Panc1 (cell line): ENCODE results near the gene ATP5MG. TPM values are rescaled to one million over a fixed set of nuclear protein-coding genes. Genes with fewer than 3 reads are reported as not detected.

Experiments
- ATAC-seq: fragments of 200-7000 bp; cut with Tn5 transposase; 2 replicates; pipeline ENCODE4 v1.9.1; 2020; ENCODE audit warnings: mild to moderate bottlenecking, moderate library complexity
- BruUV-seq: library from RNA; stranded (reverse); fragments of 400-500 nt; replicated peaks from 2 replicates; lab custom pipeline; 2021; lab: Mats Ljungman, UMichigan
- CTCF ChIA-PET: fragments of 300-600 bp; sonication (Branson Sonifier 250); formaldehyde crosslinking; loops from one replicate; lab custom pipeline; 2022; ENCODE audit warnings: antibody characterized with exemption; lab: Charles Lee
- POLR2A ChIA-PET: fragments of 300-600 bp; sonication (Branson Sonifier 250); formaldehyde crosslinking; loops from one replicate; lab custom pipeline; 2022; ENCODE audit warnings: antibody characterized with exemption; lab: Charles Lee
- DNase-seq: peaks from one replicate; pipeline ENCODE4 v3.0.0-alpha.2; 2010; ENCODE audit warnings: low read depth, low spot score
- H3K27ac ChIP-seq: 2 replicates; pipeline ENCODE4 v1.5.1; 2011; ENCODE audit warnings: mild to moderate bottlenecking, low read length, inconsistent platforms
- H3K27me3 ChIP-seq: fragments of 200-500 bp; sonication (Bioruptor generic); 2 replicates; pipeline ENCODE4 v1.6.0; 2014; ENCODE audit warnings: low read length, inconsistent platforms; ENCODE audit not compliant: control insufficient read depth, insufficient read depth
- H3K36me3 ChIP-seq: fragments of 200-500 bp; sonication (Bioruptor generic); 2 replicates; pipeline ENCODE4 v1.5.1; 2014; ENCODE audit warnings: inconsistent platforms, mild to moderate bottlenecking, low read length, moderate library complexity; ENCODE audit not compliant: control insufficient read depth, insufficient read depth
- H3K4me1 ChIP-seq: 2 replicates; pipeline ENCODE4 v1.5.1; 2011; ENCODE audit warnings: inconsistent platforms, mild to moderate bottlenecking, low read length, moderate library complexity; ENCODE audit not compliant: control insufficient read depth, insufficient read depth
- H3K4me3 ChIP-seq, 2 experiments: 2 replicates each; pipeline ENCODE4 v1.5.1; 2011 to 2012; ENCODE audit warnings: low read depth in 2 of 2, low read length in 2 of 2, mild to moderate bottlenecking in 2 of 2, inconsistent platforms in 1 of 2, moderate library complexity in 1 of 2
- H3K9me3 ChIP-seq: fragments of 200-500 bp; sonication (Bioruptor generic); 2 replicates; pipeline ENCODE4 v1.5.1; 2014; ENCODE audit warnings: low read depth, mild to moderate bottlenecking, inconsistent platforms, low read length, moderate library complexity; ENCODE audit not compliant: control insufficient read depth, insufficient read depth
- CTCF ChIP-seq: fragments of 450-650 bp; IDR thresholded peaks from 2 replicates; pipeline ENCODE4 v1.5.1; 2017; ENCODE audit warnings: mild to moderate bottlenecking
- POLR2AphosphoS5 ChIP-seq: IDR thresholded peaks from 2 replicates; pipeline ENCODE4 v1.6.1; 2012; ENCODE audit warnings: mild to moderate bottlenecking, low read depth, low read length, moderate library complexity
- REST ChIP-seq, 2 experiments: IDR thresholded peaks; 2 replicates each; pipeline ENCODE4 v1.6.1; 2011 to 2012; ENCODE audit warnings: low read depth in 2 of 2, control low read depth in 1 of 2, low read length in 1 of 2, mild to moderate bottlenecking in 1 of 2, moderate library complexity in 1 of 2; ENCODE audit not compliant: insufficient read depth in 1 of 2
- SIN3A ChIP-seq: IDR thresholded peaks from 2 replicates; pipeline ENCODE4 v1.6.1; 2012; ENCODE audit warnings: low read depth, mild to moderate bottlenecking, low read length, moderate library complexity, borderline replicate concordance; ENCODE audit not compliant: insufficient read depth
- TCF7L2 ChIP-seq: IDR thresholded peaks from 2 replicates; pipeline ENCODE4 v1.6.1; 2011; ENCODE audit warnings: mild to moderate bottlenecking, low read depth, low read length, inconsistent platforms
- in situ Hi-C: cut with HindIII; loops from 2 replicates; pipeline ENCODE4 v1.10.0; 2016; ENCODE audit warnings: low sequenced_read_pairs, low pct_unique_long_range_greater_than_20kb
- intact Hi-C: fragments of 100-400 bp; cut with micrococcal nuclease; formaldehyde crosslinking; loops from one replicate; pipeline ENCODE4 v1.10.0; 2022; ENCODE audit not compliant: unreplicated experiment
- total RNA-seq: library from RNA; stranded (reverse); gene quantifications from one replicate; pipeline ENCODE4 v1.2.1, GENCODE V29; 2021; ENCODE audit not compliant: unreplicated experiment

Gene ATP5MG
- total RNA-seq, 1 experiment from 2014 or later, result 504 TPM

GRCh38 chr11:118418766-118419165 lies 17.4 kb downstream of the ATP5MG start:
- H3K4me3 ChIP-seq, result no peak overlapping the region
- CTCF ChIA-PET, result no interaction called here
- intact Hi-C loops, result no loop called here
- DNase-seq (no peak), ATAC-seq (no peak)
- H3K27me3 ChIP-seq, result no peaks in the 10 kb centered on the region
- H3K4me1 ChIP-seq, result peaks cover 65% of the 10 kb centered on the region
- BruUV-seq, result no TSS peak
- in situ Hi-C loops, result no loop called here
- POLR2A ChIA-PET, result interaction anchor here (0.8 kb wide), 1 partner anchor 20 kb away, joined by 3 read pairs; no protein-coding TSS in a partner anchor
- no peaks in the 10 kb centered on the region for H3K36me3 ChIP-seq
- H3K27ac ChIP-seq, result peak overlapping the region; percentile 96
- no peak for TF ChIP-seq CTCF
- TF ChIP-seq POLR2AphosphoS5, result no peak
- no peak for TF ChIP-seq TCF7L2
- TF ChIP-seq SIN3A, result no peak
- H3K9me3 ChIP-seq, result no peaks in the 10 kb centered on the region

GRCh38 chr11:118427707-118428106 lies 26.3 kb downstream of the ATP5MG start:
- Histone ChIP-seq H3K27ac (peak overlapping the region; percentile 77), H3K4me3 (no peak overlapping the region), H3K27me3 (no peaks in the 10 kb centered on the region), H3K4me1 (peaks cover 33% of the 10 kb centered on the region), H3K9me3 (no peaks in the 10 kb centered on the region), H3K36me3 (no peaks in the 10 kb centered on the region)
- ChIA-PET CTCF (no interaction called here), POLR2A (no interaction called here)
- no TSS peak for BruUV-seq
- no peak for ATAC-seq
- in situ Hi-C loops (no loop called here), intact Hi-C loops (no loop called here)
- no peak for DNase-seq
- TF ChIP-seq SIN3A (no peak), TCF7L2 (no peak), POLR2AphosphoS5 (no peak), REST (IDR thresholded peaks at IDR 0.05; ENCODE audit: insufficient read depth in 1 of 2, low read depth in 2 of 2, low read length in 1 of 2) (peak in 1 of 2 experiments; percentile 15; a peak in 1 of 4 replicates), CTCF (no peak)
